ENCODE data around the gene FNBP1L. TPM values are rescaled to one million over a fixed set of nuclear protein-coding genes. Genes with fewer than 3 reads are reported as not detected.

Gene FNBP1L
- total RNA-seq, 1 experiment from 2014 or later = 31.8 TPM

- peak overlapping the region; percentile 100 for H3K4me3 Mint-ChIP-seq (ENCODE audit: unreplicated experiment)
- no peaks in the 10 kb centered on the region for H3K9me3 Mint-ChIP-seq (ENCODE audit: unreplicated experiment)
- ChIA-PET POLR2A (interaction anchor here (0.6 to 4.9 kb wide), 48 partner anchors 9 to 783 kb away, joined by 3 to 51 read pairs (median 6); partner anchors contain the start of genes DNTTIP2, DR1 and GCLM), CTCF (interaction anchor here (0.5 to 2.8 kb wide), 21 partner anchors 10 to 853 kb away, joined by 3 to 15 read pairs (median 4); no protein-coding TSS in a partner anchor)
- DNase-seq (ENCODE audit: unreplicated experiment) = peak; percentile 67
- no peak for TF ChIP-seq CTCF (IDR thresholded peaks at IDR 0.05; ENCODE audit: unreplicated experiment)
- peaks cover 29% of the 10 kb centered on the region for H3K4me1 Mint-ChIP-seq (ENCODE audit: insufficient read depth, unreplicated experiment)
- intact Hi-C loops (cut with micrococcal nuclease) = no loop called here
- peaks cover 7% of the 10 kb centered on the region for H3K36me3 Mint-ChIP-seq (ENCODE audit: insufficient read depth, unreplicated experiment)
- no peaks in the 10 kb centered on the region for H3K27me3 Mint-ChIP-seq (ENCODE audit: insufficient read depth, unreplicated experiment)
- peak overlapping the region; percentile 95 for H3K27ac Mint-ChIP-seq (ENCODE audit: low read depth, unreplicated experiment)
- no TSS peak for BruUV-seq (replicated peaks)
Measured at GRCh38 chr1:93446837-93447451, 974 bp upstream of the FNBP1L start.

- TF ChIP-seq CTCF (IDR thresholded peaks at IDR 0.05; ENCODE audit: unreplicated experiment) = no peak
- Mint-ChIP-seq H3K4me1 (ENCODE audit: insufficient read depth, unreplicated experiment) (peaks cover 31% of the 10 kb centered on the region), H3K36me3 (ENCODE audit: insufficient read depth, unreplicated experiment) (peaks cover 7% of the 10 kb centered on the region), H3K27ac (ENCODE audit: low read depth, unreplicated experiment) (peak overlapping the region; percentile 95), H3K4me3 (ENCODE audit: unreplicated experiment) (peak overlapping the region; percentile 100), H3K27me3 (ENCODE audit: insufficient read depth, unreplicated experiment) (no peaks in the 10 kb centered on the region), H3K9me3 (ENCODE audit: unreplicated experiment) (no peaks in the 10 kb centered on the region)
- ChIA-PET CTCF (interaction anchor here (0.7 to 2.2 kb wide), 5 partner anchors 104 to 308 kb away, joined by 3 to 8 read pairs (median 3); no protein-coding TSS in a partner anchor), POLR2A (interaction anchor here (0.6 to 4.9 kb wide), 37 partner anchors 9 to 789 kb away, joined by 3 to 51 read pairs (median 4); partner anchors contain the start of genes ARHGAP29, DNTTIP2 and DR1)
- no TSS peak for BruUV-seq (replicated peaks)
- intact Hi-C loops (cut with micrococcal nuclease) = loop anchor here (2.0 kb wide), 1 partner anchor 70 kb away; no protein-coding TSS in a partner anchor
- DNase-seq (ENCODE audit: unreplicated experiment) = peak; percentile 42
Measured at GRCh38 chr1:93448292-93448982, 519 bp downstream of the FNBP1L start.

GRCh38 chr1:93448983-93449804 lies 1.3 kb downstream of the FNBP1L start:
- intact Hi-C loops (cut with micrococcal nuclease) = loop anchor here (1.0 to 2.0 kb wide), 2 partner anchors 70 to 106 kb away; no protein-coding TSS in a partner anchor
- POLR2A ChIA-PET = interaction anchor here (0.9 to 4.9 kb wide), 27 partner anchors 8 to 788 kb away, joined by 3 to 51 read pairs (median 5); partner anchors contain the start of genes ARHGAP29, DNTTIP2 and DR1

More at GRCh38 chr1:93448983-93449804, 1.3 kb downstream of the FNBP1L start:
- H3K36me3 Mint-ChIP-seq (ENCODE audit: insufficient read depth, unreplicated experiment) = peaks cover 7% of the 10 kb centered on the region
- peak overlapping the region; percentile 95 for H3K27ac Mint-ChIP-seq (ENCODE audit: low read depth, unreplicated experiment)
- peak; percentile 55 for DNase-seq (ENCODE audit: unreplicated experiment)
- no peak for TF ChIP-seq CTCF (IDR thresholded peaks at IDR 0.05; ENCODE audit: unreplicated experiment)
- H3K4me1 Mint-ChIP-seq (ENCODE audit: insufficient read depth, unreplicated experiment) = peaks cover 36% of the 10 kb centered on the region
- TSS peak; percentile 36 for BruUV-seq (replicated peaks)
- CTCF ChIA-PET = interaction anchor here (0.7 to 0.8 kb wide), 5 partner anchors 27 to 389 kb away, joined by 3 read pairs; no protein-coding TSS in a partner anchor
- no peaks in the 10 kb centered on the region for H3K27me3 Mint-ChIP-seq (ENCODE audit: insufficient read depth, unreplicated experiment)
- H3K9me3 Mint-ChIP-seq (ENCODE audit: unreplicated experiment) = no peaks in the 10 kb centered on the region
- H3K4me3 Mint-ChIP-seq (ENCODE audit: unreplicated experiment) = peak overlapping the region; percentile 100

All from MCF 10A (cell line).